ENCODE results near the gene GH2.
"Not testable (repeated sequence)": the region's sequence is repeated elsewhere in the genome, so short reads cannot be mapped to it uniquely, and the experiment has no call there.

GH2 gene

GRCh38 chr17:63871646-63872365 is 9.9 kb downstream of the GH2 start:
- DNase-seq = not testable (repeated sequence)

DNA sequence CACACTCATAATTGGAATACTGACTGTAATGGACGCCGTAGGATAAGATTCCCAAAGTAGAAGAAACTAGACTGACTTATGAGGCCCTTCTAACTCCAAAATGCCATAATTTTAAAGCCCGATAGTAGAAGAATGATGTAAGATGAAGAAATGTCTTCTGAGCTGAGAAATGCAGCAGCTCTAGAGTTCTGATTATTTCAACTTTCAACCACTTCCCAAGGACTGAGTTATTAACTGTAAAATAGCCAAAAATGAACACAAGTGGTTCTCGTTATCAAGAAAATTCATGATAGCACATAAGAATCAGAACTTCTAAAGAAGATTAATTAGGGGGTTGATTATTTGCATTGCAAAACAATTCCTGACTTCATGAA is 11.5 kb downstream of the GH2 start:
- DNase-seq = not testable (repeated sequence)

GRCh38 chr17:63869491-63870291 is 12.1 kb downstream of the GH2 start:
- not testable (repeated sequence) for DNase-seq

- DNase-seq = not testable (repeated sequence)
Measured at GRCh38 chr17:63866625-63867024, 15.1 kb downstream of the GH2 start.

- DNase-seq = no peak
Measured at GRCh38 chr17:63859257-63859656, 22.5 kb downstream of the GH2 start.

- DNase-seq = not testable (repeated sequence)
Measured at GRCh38 chr17:63856425-63856824, 25.3 kb downstream of the GH2 start.

GRCh38 chr17:63855185-63855584 is 26.6 kb downstream of the GH2 start:
- no peak for DNase-seq

DNA sequence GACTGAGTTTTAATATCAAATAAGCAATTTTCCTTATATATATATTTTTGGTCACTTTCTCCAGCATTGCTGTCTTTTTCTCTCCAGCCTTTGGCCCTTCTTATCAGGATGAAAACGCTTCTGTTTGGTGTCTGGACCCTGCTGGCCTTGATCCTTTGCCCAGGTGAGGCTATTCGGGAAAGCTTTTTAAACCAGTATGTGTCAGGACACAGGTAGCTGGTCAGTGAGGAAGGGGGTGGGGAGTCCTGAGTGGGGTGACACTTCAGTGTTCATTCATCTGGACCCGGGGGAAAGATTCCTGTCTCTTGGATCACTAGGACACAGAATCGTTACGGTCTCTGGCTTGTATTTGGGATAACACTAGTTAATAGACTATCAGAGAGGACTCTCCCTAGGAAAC is 27.0 kb downstream of the GH2 start:
- no peak for DNase-seq

DNA sequence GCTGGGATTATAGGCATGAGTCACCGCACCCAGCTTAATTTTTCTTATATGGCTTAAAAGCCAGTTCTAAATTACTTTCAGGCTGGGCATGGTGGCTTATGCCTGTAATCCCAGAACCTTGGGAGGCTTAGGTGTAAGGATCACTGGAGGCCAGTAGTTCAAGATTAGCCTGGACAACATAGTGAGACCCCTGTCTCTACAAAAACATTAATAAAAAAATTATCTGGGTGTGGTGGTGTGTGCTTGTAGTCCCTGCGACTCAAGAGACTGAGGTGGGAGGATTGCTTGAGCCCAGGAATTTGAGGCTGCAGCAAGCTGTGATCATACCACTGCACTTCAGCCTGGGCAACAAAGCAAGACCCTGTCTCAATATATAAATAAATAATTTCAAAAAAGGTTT is 28.5 kb downstream of the GH2 start:
- DNase-seq = no peak

DNA sequence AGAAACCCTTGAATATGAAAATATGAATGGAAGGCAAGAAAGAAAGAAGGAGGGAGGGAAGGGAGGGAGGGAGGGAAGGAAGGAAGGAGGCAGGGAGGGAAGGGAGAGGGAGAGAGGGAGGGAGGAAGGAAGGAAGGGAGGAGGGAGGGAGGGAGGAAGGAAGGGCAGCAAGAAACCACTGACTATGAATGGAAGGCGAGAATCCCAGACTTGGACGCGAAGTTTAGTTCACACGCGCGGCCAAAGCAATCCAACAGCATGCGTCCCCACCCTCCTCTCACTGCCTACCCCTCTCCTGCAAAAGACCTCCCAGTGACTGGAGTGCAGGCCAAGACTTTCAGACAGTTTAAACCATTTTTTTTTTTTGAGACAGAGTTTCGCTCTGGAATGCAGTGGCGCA is 31.3 kb downstream of the GH2 start:
- peak; percentile 23 for DNase-seq

DNA sequence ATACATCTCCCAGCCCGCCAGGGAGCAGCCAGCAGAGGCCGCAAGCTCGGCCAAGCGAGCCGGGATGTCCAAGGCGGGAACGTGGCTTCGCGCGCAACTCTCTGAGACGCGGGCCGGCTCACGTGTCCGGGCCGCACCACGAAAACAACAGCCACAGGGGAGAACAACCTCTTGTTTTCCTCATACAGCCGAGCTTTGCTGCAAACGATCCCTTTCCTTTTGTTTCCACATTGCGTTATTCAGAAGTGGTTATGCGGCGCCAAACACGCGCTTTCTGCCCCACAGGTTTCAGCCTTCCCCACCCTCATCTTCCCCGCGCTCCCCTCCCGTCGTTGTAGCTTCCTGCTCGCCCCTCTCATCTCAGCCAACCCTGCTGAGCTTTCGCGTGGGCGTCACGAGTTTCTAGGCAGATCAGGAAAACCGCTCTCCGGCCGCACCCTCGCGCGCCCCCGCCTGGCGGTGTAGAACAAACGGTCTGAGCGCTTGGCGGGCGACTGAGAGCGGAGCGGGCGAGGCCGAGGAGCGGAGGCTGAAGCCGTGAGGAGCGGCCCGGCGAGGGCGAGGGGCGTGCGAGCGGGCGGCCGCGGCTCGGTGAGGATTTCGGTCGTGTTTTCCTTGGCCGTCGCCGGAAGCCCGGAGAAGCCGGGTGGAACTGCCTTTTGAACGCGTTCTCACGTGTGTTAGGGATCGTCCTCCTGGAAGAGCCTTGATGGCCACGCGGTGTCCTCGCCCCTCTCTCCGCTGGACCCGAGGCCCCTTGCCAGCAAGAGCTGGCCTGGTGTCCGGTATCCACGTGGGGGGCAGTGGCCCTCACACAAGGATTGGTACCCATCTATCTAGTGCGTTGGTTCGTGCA is 32.7 kb downstream of the GH2 start:
- DNase-seq = peak; percentile 83

- no peak for DNase-seq
Measured at GRCh38 chr17:63847525-63848249, 34.1 kb downstream of the GH2 start.

DNA sequence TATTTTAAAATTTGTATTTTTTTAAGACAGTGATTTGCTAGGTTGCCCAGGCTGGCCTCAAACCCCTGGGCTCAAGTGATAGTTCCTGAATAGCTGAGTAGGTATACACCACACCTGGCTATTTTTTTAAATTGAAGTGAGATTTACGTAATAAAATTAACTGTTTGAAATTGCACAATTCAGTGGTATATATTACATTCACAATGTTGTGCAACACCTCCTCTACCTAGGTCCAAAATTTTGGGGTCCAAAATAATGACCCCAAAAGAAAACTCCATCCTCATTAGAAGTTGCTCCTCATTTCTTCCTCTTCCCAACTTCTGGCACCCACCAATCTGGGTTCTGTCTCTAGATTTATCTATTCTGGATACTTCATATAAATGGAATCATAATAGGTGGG is 36.2 kb downstream of the GH2 start:
- no peak for DNase-seq

- no peak for DNase-seq
Measured at GRCh38 chr17:63843910-63844677, 37.6 kb downstream of the GH2 start.

DNA sequence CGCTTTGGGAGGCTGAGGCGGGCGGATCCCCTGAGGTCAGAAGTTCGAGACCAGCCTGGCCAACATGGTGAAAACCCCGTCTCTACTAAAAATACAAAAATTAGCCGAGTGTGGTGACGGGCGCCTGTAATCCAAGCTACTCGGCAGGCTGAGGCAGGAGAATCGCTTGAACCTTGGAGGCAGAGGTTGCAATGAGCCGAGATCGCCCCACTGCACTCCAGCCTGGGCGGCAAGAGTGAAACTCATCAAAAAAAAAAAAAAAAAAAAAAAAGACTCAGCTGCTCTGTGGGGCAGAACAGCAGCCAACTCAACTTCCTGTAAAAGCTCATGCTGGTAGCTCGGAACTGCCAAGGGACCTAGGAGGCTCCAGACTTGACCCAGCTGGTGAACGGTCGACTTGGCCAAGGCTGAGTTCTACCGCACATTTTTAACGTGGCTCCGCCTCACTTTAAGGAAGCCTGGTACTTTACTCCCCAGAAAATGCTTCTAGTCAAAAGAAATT is 38.3 kb downstream of the GH2 start:
- DNase-seq = peak; percentile 88

DNA sequence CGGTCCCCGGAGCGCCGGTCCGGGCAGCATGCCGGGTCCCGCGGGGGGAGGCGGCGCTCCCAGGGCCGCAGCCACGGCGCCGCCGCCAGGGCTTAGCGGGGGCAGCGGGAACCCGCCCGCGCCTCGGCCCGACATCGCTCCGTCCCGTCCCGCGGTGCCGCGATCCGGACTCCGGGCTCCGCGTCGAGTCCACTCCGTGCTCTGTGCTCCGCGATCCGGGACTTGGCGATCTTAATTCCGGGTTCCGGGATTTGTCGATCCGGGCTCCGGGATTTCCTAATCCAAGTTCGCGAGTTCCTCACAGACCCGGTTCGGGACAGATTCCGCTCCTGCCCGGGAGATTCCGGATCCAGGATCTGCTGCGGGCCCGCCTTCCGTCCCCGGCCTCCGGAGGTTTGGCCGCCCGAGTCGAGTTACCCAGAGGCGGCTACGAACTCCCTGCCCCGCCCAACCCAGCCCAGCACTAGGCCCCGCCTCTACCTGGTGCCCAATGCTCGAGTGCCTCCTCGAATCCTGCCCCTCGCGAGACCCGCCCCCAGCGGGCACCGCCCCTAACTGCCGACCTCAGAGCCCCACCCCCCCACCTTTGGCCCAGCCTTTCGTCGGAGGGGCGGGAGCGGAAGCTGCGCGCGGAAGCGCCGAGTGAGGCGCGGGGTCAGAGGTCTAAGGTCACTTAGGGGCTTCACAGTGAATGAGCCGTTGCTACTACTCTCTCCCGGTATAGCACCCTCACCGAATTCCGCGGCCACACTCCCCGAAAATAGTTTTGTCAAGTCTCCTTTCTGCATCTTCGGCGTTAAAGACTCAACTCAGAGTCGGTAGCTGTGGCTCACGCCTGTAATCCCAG is 39.0 kb downstream of the GH2 start, which contains the start of gene SMARCD2:
SMARCD2 (minus strand) TSS at position 146 of the 847 bp plus-strand sequence; CDS start at position 135, 11 bp downstream.
- DNase-seq = peak; percentile 92

DNA sequence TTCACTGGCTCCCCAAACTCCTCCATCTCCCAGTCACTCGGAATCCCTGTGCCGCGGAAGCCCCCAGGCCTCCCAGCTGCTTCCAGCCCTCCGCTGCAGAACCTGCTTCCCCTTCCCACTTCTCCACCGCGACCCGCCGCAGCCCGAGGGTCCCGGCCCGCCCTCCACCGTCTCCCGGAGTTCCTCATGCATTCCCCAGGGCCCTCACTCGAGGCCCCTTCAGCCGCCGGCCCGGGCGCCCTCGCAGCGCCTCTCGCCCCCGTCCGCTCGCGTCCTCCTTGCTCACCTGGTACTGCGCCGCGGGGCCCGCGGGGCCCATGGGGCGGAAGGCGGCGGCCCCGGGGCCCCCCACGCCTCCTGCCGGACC is 39.6 kb downstream of the GH2 start:
- DNase-seq = no peak

DNA sequence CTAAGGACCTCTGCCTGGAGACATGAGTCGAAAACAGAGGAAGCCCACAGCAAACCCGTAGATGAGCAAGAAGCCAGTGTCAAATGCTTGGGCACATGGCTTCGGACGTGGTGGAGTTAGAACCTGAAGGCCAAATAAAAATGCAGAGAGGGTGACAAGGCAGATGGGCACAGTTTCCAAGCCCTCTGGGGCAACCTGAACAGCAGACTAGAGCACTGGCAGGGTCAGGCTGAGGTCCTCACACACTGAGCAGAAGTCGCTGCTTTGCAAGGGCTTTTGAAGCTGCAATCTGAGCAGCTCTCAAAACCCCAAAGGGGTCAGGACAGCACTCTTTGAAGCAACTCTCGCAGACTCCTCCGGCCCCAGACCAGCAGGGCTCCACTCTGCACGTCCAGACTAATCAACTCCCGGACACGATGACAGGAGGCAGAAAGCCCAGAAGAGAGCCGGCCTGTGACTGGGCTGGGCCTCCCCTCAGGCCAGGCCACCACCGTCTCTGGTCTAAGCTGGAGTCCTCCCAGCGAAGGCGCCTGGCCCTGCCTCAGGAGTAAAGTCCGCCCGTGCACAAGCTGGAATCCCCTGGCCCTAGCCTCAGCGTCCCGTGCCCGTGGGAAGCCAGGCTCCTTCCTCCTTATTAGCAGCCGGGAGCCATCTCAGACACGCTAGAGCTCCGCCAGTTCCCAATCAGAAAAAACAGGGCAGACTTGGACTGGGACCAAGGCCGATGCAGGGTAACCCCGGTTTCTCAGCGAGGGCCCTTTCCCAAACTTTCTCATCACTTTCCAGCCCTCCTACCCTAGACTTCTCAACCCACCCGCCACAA is 40.2 kb downstream of the GH2 start:
- no peak for DNase-seq

DNA sequence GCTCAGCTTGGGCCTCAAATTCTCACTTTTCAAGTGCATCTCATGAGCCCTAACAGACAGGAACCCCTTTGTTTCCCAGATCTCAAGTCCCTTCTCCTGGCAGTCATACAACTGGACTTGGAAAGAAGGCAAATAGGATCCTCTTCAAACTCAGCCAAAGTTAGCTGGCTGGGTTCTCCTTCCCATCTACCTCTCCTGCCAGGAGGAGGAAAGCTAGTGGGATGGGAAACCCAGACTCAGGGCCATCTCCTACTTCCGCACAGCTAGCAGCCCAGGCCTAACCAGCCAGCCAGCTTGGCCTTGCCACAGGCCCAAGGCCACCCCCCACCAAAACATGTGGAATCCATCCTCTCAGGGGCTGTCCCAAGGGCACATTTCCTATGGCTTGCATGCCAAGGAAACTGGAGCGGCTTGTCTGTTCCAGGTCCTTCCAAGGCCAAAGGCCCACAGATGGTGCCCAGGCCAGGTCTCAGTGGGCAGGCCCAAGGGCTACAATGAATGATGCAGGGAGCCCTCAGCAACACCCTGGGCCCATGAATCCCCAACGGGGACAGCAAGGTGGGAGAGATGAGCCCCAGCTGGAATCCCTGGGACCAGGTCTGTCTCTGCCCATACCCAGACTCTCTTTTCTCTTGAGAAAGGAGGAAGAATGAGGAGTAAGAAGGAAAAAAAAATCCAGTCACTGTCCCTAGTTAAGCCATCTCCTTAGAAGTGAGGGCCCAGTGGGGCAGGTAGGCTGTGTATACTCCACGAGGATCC is 41.0 kb downstream of the GH2 start:
- no peak for DNase-seq

Data from GF-D8 (cell line).